H9 (cell line): ENCODE data around the gene C5AR1. TPM values are rescaled to one million over a fixed set of nuclear protein-coding genes. Genes with fewer than 3 reads are reported as not detected.

Experiments used
- DNase-seq: peaks from one replicate; pipeline ENCODE4 v3.0.0-alpha.2; 2017
- H2AFZ ChIP-seq: one replicate; pipeline ENCODE4 v1.6.1; 2013; ENCODE audit warnings: mild to moderate bottlenecking, low read length, control low read depth, moderate library complexity
- H2AK5ac ChIP-seq: 2 replicates; pipeline ENCODE4 v1.6.1; 2013; ENCODE audit warnings: low read length, control low read depth, mixed read lengths; ENCODE audit not compliant: insufficient read length
- H2BK120ac ChIP-seq: one replicate; pipeline ENCODE4 v1.6.1; 2013; ENCODE audit warnings: low read depth, mild to moderate bottlenecking, low read length, control low read depth, inconsistent platforms; ENCODE audit not compliant: poor library complexity, severe bottlenecking
- H2BK12ac ChIP-seq: 2 replicates; pipeline ENCODE4 v1.6.1; 2013; ENCODE audit warnings: low read length, control low read depth, mixed read lengths, low read depth; ENCODE audit not compliant: insufficient read length
- H2BK15ac ChIP-seq: 2 replicates; pipeline ENCODE4 v1.6.1; 2013; ENCODE audit warnings: low read depth, low read length, control low read depth
- H2BK20ac ChIP-seq: one replicate; pipeline ENCODE4 v1.6.1; 2013; ENCODE audit warnings: low read depth, mild to moderate bottlenecking, low read length, control low read depth, inconsistent platforms; ENCODE audit not compliant: poor library complexity, severe bottlenecking
- H2BK5ac ChIP-seq: 2 replicates; pipeline ENCODE4 v1.6.1; 2013; ENCODE audit warnings: low read length, control low read depth, mixed read lengths; ENCODE audit not compliant: insufficient read length
- H3K14ac ChIP-seq: 2 replicates; pipeline ENCODE4 v1.6.1; 2013; ENCODE audit warnings: low read length, control low read depth; ENCODE audit not compliant: insufficient read depth
- H3K18ac ChIP-seq: 2 replicates; pipeline ENCODE4 v1.6.1; 2013; ENCODE audit warnings: low read depth, mild to moderate bottlenecking, mixed read lengths, low read length, control low read depth; ENCODE audit not compliant: insufficient read length
- H3K23ac ChIP-seq: 2 replicates; pipeline ENCODE4 v1.6.1; 2013; ENCODE audit warnings: low read length, control low read depth, mixed read lengths, low read depth; ENCODE audit not compliant: insufficient read length
- H3K23me2 ChIP-seq: 2 replicates; pipeline ENCODE4 v1.6.1; 2013; ENCODE audit warnings: low read depth, mild to moderate bottlenecking, mixed read lengths, low read length, control low read depth; ENCODE audit not compliant: insufficient read length, poor library complexity, severe bottlenecking
- H3K27ac ChIP-seq: 2 replicates; pipeline ENCODE4 v1.5.1; 2013; ENCODE audit warnings: low read length, control low read depth, mixed read lengths, low read depth; ENCODE audit not compliant: insufficient read length
- H3K27me3 ChIP-seq: 2 replicates; pipeline ENCODE4 v1.6.1; 2013; ENCODE audit warnings: low read length, control low read depth, inconsistent platforms; ENCODE audit not compliant: insufficient read depth
- H3K4ac ChIP-seq: 2 replicates; pipeline ENCODE4 v1.6.1; 2013; ENCODE audit warnings: low read depth, mild to moderate bottlenecking, control low read depth, inconsistent platforms, low read length, moderate library complexity
- H3K4me1 ChIP-seq: 2 replicates; pipeline ENCODE4 v1.6.1; 2013; ENCODE audit warnings: low read length, control low read depth, inconsistent platforms; ENCODE audit not compliant: insufficient read depth
- H3K4me2 ChIP-seq: 2 replicates; pipeline ENCODE4 v1.6.1; 2013; ENCODE audit warnings: low read length, control low read depth, mixed read lengths; ENCODE audit not compliant: insufficient read length, insufficient read depth
- H3K56ac ChIP-seq: 2 replicates; pipeline ENCODE4 v1.6.1; 2013; ENCODE audit warnings: low read depth, mild to moderate bottlenecking, mixed read lengths, low read length, control low read depth; ENCODE audit not compliant: insufficient read length
- H3K79me1 ChIP-seq: 2 replicates; pipeline ENCODE4 v1.6.1; 2013; ENCODE audit warnings: low read depth, mild to moderate bottlenecking, moderate library complexity, low read length, control low read depth, inconsistent platforms; ENCODE audit not compliant: insufficient read depth, poor library complexity, severe bottlenecking
- H3K79me2 ChIP-seq: 2 replicates; pipeline ENCODE4 v1.6.1; 2013; ENCODE audit warnings: low read length, control low read depth, inconsistent platforms; ENCODE audit not compliant: insufficient read depth
- H3K9ac ChIP-seq: 2 replicates; pipeline ENCODE4 v1.6.1; 2013; ENCODE audit warnings: low read length, control low read depth, mixed read lengths; ENCODE audit not compliant: insufficient read length; ENCODE audit errors: extremely low read depth
- H3K9me3 ChIP-seq: one replicate; pipeline ENCODE4 v1.6.1; 2013; ENCODE audit warnings: low read depth, low read length, inconsistent platforms; ENCODE audit not compliant: control insufficient read depth
- H3T11ph ChIP-seq: one replicate; pipeline ENCODE4 v1.6.1; 2013; ENCODE audit warnings: mild to moderate bottlenecking, low read length, control low read depth, inconsistent platforms
- H4K20me1 ChIP-seq: one replicate; pipeline ENCODE4 v1.6.1; 2013; ENCODE audit not compliant: control insufficient read depth, insufficient read length, insufficient read depth
- H4K5ac ChIP-seq: 2 replicates; pipeline ENCODE4 v1.6.1; 2013; ENCODE audit warnings: low read depth, mild to moderate bottlenecking, mixed read lengths, low read length, control low read depth; ENCODE audit not compliant: insufficient read length
- H4K8ac ChIP-seq: replicated peaks from 2 replicates; pipeline ENCODE4 v1.6.1; 2013; ENCODE audit warnings: low read length, control low read depth, mixed read lengths, low read depth; ENCODE audit not compliant: insufficient read length
- H4K91ac ChIP-seq: 2 replicates; pipeline ENCODE4 v1.6.1; 2013; ENCODE audit warnings: low read depth, mild to moderate bottlenecking, moderate library complexity, mixed read lengths, low read length, control low read depth; ENCODE audit not compliant: insufficient read length
- H3K27ac Mint-ChIP-seq, 3 experiments: 2 replicates in 2 of 3; 3 replicates in 1 of 3; pipeline ENCODE4 v1.8.0; 2020 to 2021; ENCODE audit warnings: mixed read lengths in 3 of 3, mild to moderate bottlenecking in 1 of 3, moderate library complexity in 1 of 3
- H3K27me3 Mint-ChIP-seq: 2 replicates; pipeline ENCODE4 v1.8.0; 2021; ENCODE audit warnings: low read depth, mild to moderate bottlenecking, moderate library complexity, mixed read lengths
- H3K36me3 Mint-ChIP-seq, 3 experiments: 2 replicates in 2 of 3; 3 replicates in 1 of 3; pipeline ENCODE4 v1.8.0; 2020 to 2021; ENCODE audit warnings: low read depth in 3 of 3, mixed read lengths in 3 of 3; ENCODE audit not compliant: insufficient read depth in 1 of 3
- H3K4me1 Mint-ChIP-seq, 2 experiments: 2 replicates each; pipeline ENCODE4 v1.8.0; 2020; ENCODE audit warnings: mixed read lengths in 2 of 2
- H3K4me3 Mint-ChIP-seq, 2 experiments: 2 replicates in 1 of 2; 3 replicates in 1 of 2; pipeline ENCODE4 v1.8.0; 2020 to 2021; ENCODE audit warnings: mild to moderate bottlenecking in 2 of 2, mixed read lengths in 2 of 2, moderate library complexity in 1 of 2
- H3K9me3 Mint-ChIP-seq, 2 experiments: 2 replicates in 1 of 2; 3 replicates in 1 of 2; pipeline ENCODE4 v1.8.0; 2020; ENCODE audit warnings: mild to moderate bottlenecking in 2 of 2, mixed read lengths in 2 of 2, moderate library complexity in 1 of 2
- WGBS: extraction: QIAGEN DNeasy Blood & Tissue Kit; methylation state at CpG from one replicate; pipeline ENCODE4 v1.1.7; 2013; ENCODE audit warnings: missing lambda C conversion rate, low lambda C conversion rate, mixed read lengths; ENCODE audit not compliant: insufficient read length; ENCODE audit errors: extremely low coverage; 5-methylcytosine and 5-hydroxymethylcytosine counted together
- total RNA-seq: library from RNA; stranded (reverse); gene quantifications from 2 replicates; pipeline ENCODE4 v1.2.1, GENCODE V29; 2021
- TF ChIP-seq, protein P1 (sequence below): fragments of 200-600 bp; sonication (generic); conservative IDR thresholded peaks from 3 replicates; pipeline ENCODE4 v1.8.0; 2021; ENCODE audit warnings: antibody characterized with exemption, mild to moderate bottlenecking

Gene C5AR1
- total RNA-seq, 1 experiment from 2014 or later: 1.8 TPM

DNA sequence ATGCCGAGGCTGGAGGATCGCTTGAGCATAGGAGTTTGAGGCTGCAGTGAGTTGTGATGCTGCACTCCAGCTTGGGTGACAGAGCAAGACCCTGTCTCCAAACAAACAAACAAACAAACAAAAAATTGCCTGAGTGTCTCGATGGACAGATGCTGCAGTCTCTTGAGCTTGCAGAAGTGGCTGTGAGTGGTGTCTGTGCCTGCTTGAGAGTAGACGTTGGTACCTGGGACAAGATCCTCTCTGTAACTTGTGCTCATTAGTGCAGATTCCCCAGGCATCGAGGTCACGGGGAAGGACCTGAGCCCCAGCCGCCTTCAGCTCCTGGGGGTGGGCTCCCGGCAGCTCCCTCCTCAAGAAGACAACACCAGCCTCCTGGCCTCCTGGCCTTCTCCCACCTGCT, 13.7 kb downstream of the C5AR1 start:
- Mint-ChIP-seq H3K36me3 (no peaks in the 10 kb centered on the region; a peak in 1 of 7 replicates), H3K4me3 (no peak overlapping the region), H3K27me3 (peaks cover 9% of the 10 kb centered on the region), H3K9me3 (no peaks in the 10 kb centered on the region; a peak in 1 of 5 replicates), H3K4me1 (peaks cover 0 to 3% of the 10 kb centered on the region in 2 experiments; a peak in 1 of 4 replicates), H3K27ac (no peak overlapping the region)
- H2BK120ac ChIP-seq: no peak overlapping the region
- H2BK20ac ChIP-seq: no peak overlapping the region
- no peaks in the 10 kb centered on the region for H3K79me1 ChIP-seq
- H3K23ac ChIP-seq: no peak overlapping the region
- H3K14ac ChIP-seq: no peak overlapping the region
- H3K4me2 ChIP-seq: no peak overlapping the region
- DNase-seq: no peak
- H2BK5ac ChIP-seq: no peak overlapping the region
- H3K18ac ChIP-seq: no peak overlapping the region
- peaks cover 3% of the 10 kb centered on the region for H3K23me2 ChIP-seq
- H3K27ac ChIP-seq: no peak overlapping the region
- H2AK5ac ChIP-seq: no peak overlapping the region
- no peaks in the 10 kb centered on the region for H3K9me3 ChIP-seq
- H3T11ph ChIP-seq: no peak overlapping the region
- H4K5ac ChIP-seq: no peak overlapping the region
- H4K8ac ChIP-seq: no peak overlapping the region
- H3K4ac ChIP-seq: no peak overlapping the region
- no peaks in the 10 kb centered on the region for H4K20me1 ChIP-seq
- H3K56ac ChIP-seq: no peak overlapping the region
- H3K79me2 ChIP-seq: no peaks in the 10 kb centered on the region
- TF ChIP-seq, protein P1, sequence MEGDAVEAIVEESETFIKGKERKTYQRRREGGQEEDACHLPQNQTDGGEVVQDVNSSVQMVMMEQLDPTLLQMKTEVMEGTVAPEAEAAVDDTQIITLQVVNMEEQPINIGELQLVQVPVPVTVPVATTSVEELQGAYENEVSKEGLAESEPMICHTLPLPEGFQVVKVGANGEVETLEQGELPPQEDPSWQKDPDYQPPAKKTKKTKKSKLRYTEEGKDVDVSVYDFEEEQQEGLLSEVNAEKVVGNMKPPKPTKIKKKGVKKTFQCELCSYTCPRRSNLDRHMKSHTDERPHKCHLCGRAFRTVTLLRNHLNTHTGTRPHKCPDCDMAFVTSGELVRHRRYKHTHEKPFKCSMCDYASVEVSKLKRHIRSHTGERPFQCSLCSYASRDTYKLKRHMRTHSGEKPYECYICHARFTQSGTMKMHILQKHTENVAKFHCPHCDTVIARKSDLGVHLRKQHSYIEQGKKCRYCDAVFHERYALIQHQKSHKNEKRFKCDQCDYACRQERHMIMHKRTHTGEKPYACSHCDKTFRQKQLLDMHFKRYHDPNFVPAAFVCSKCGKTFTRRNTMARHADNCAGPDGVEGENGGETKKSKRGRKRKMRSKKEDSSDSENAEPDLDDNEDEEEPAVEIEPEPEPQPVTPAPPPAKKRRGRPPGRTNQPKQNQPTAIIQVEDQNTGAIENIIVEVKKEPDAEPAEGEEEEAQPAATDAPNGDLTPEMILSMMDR: no peak
- WGBS: no CpG with 5 or more reads among the region's 8 CpGs
- no peak overlapping the region for H3K9ac ChIP-seq
- no peak overlapping the region for H2AFZ ChIP-seq
- H3K4me1 ChIP-seq: no peaks in the 10 kb centered on the region
- no peaks in the 10 kb centered on the region for H3K27me3 ChIP-seq
- H2BK15ac ChIP-seq: no peak overlapping the region
- H4K91ac ChIP-seq: no peak overlapping the region
- H2BK12ac ChIP-seq: no peak overlapping the region
